Brain microvascular endothelial cell (primary cell): ENCODE data around the gene CGA.

ENCODE experiments used
- DNase-seq: peaks from one replicate; pipeline ENCODE4 v3.0.0-alpha.2; 2020
- H3K27ac ChIP-seq: fragments of 250-450 bp; sonication (Bioruptor Pico); 2 replicates; pipeline ENCODE4 v1.5.1; 2020; ENCODE audit warnings: mild to moderate bottlenecking, moderate library complexity
- H3K27me3 ChIP-seq: fragments of 250-450 bp; sonication (Bioruptor Pico); replicated peaks from 2 replicates; pipeline ENCODE4 v1.5.1; 2020; ENCODE audit warnings: mild to moderate bottlenecking
- H3K36me3 ChIP-seq: fragments of 250-450 bp; sonication (Bioruptor Pico); replicated peaks from 2 replicates; pipeline ENCODE4 v1.5.1; 2020; ENCODE audit warnings: mild to moderate bottlenecking
- H3K4me3 ChIP-seq: 2 replicates; pipeline ENCODE4 v1.5.1; 2011; ENCODE audit warnings: low read depth, mild to moderate bottlenecking, control low read depth, low read length, moderate library complexity
- in situ Hi-C: cut with HindIII; loops from 2 replicates; pipeline ENCODE4 v1.10.0; 2017; ENCODE audit warnings: low sequenced_read_pairs, low pct_ligation_motif_present
- TF ChIP-seq, protein P1 (sequence below): IDR thresholded peaks from 2 replicates; pipeline ENCODE4 v1.5.1; 2011; ENCODE audit warnings: low read depth, mild to moderate bottlenecking, moderate library complexity, low read length, control low read depth, inconsistent platforms; ENCODE audit errors: missing control alignments

CGA gene

DNA sequence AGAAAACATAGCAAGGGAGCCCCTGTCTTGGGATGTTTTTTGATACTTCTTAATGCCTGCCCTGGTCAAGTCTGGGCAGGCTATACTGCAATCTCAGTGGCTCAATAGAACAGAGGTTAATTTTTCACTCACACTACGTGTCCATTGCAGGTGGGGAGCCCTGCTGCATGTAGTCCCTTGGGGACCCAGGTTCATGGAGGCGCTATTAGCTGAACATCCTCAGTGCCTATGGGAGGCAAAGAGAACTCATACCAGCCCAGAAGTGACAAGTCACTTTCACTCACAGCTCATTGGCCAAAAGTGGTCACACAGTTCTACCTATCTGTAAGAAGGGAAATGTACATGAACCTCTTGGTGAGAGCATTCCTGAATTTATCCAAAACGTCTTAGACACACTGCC lies 23.2 kb downstream of the CGA start:
- in situ Hi-C loops, result no loop called here
- no peak for DNase-seq
- Histone ChIP-seq H3K4me3 (no peak overlapping the region), H3K36me3 (no peaks in the 10 kb centered on the region), H3K27me3 (peaks cover 2% of the 10 kb centered on the region), H3K27ac (no peak overlapping the region)
- TF ChIP-seq, protein P1, sequence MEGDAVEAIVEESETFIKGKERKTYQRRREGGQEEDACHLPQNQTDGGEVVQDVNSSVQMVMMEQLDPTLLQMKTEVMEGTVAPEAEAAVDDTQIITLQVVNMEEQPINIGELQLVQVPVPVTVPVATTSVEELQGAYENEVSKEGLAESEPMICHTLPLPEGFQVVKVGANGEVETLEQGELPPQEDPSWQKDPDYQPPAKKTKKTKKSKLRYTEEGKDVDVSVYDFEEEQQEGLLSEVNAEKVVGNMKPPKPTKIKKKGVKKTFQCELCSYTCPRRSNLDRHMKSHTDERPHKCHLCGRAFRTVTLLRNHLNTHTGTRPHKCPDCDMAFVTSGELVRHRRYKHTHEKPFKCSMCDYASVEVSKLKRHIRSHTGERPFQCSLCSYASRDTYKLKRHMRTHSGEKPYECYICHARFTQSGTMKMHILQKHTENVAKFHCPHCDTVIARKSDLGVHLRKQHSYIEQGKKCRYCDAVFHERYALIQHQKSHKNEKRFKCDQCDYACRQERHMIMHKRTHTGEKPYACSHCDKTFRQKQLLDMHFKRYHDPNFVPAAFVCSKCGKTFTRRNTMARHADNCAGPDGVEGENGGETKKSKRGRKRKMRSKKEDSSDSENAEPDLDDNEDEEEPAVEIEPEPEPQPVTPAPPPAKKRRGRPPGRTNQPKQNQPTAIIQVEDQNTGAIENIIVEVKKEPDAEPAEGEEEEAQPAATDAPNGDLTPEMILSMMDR, result no peak

DNA sequence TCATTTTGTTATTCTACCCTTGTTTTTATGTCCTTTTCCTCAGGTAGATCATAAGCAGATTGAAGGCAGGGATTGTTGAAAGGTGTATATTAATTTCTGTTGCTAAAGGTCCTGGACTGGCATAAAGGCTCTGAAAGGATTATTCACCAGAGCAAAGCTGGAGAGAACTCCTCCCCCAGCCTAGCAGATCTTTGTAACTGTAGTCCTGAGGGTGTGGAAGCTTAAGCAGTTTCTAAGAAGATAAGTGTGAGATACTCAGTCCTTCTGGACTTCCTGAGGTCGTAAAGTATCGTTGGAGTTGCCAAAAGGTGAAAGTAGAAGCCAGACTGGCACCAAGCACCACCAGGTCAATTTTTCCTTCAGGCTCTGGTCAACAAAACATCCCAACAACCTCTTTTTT lies 24.2 kb downstream of the CGA start:
- in situ Hi-C loops, result no loop called here
- no peak for DNase-seq
- Histone ChIP-seq H3K27me3 (peaks cover 2% of the 10 kb centered on the region), H3K36me3 (no peaks in the 10 kb centered on the region), H3K27ac (no peak overlapping the region), H3K4me3 (no peak overlapping the region)
- TF ChIP-seq, protein P1, result no peak

DNA sequence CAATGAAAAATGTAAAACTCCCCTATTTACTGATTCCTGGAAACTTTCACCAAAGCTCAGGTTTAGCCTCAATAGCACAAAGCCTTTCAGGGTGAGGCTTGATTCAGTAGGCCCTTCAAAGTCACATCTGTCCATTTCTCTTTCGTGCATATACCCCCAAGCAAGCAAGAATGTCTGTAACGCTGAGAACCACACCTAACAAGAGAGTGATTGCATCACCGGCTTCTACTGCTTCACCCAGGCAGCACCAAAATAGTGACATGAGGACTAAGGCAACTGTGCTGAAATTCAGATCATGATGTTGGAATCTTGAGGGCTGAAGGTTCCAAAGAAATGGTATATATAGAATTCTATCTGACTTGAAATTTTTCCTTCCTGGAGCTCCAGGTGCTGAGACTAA lies 26.1 kb downstream of the CGA start:
- Histone ChIP-seq H3K36me3 (no peaks in the 10 kb centered on the region), H3K4me3 (no peak overlapping the region), H3K27ac (no peak overlapping the region), H3K27me3 (peaks cover 2% of the 10 kb centered on the region)
- in situ Hi-C loops, result no loop called here
- no peak for DNase-seq
- TF ChIP-seq, protein P1, result no peak

DNA sequence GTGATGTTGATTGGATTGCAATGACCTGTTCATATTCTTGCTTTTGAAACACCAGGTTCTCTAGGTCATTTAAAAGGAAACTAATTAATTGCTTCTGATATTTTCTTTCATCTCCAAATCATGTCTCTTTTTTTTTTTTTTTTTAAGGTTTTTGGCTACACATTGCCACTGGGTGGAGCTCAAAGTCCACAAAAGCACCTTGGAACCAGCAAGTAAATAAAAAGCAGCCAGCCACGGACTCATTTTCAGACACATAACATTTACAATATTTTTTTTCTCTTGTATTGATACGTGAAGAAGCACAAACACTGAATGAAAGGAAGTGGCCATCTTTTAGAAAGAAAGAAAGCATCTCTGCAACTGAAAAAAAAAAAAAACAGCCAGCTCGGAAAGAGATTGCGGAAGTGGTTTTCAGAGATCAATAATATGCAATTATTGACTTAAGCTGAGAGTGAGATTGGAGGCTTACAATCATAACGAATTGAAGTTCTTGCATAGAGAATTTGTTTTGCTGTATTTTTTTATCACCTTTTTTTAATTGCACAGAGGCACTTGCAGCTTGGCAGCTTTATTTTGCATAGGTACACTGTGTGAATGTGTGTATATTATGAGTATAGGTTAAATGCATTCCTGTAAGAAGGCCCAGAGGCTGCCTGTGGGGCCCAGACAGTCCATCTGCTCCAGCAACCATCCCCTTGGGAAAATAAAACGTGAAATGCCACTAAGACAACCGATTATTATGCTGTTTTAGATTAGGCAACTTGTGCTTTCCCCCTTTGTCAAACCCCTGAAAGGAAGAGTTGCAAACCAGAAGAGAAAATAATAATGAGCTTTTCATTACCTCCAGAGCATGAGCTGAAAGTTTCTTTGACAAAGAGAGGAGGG lies 28.2 kb downstream of the CGA start:
- Histone ChIP-seq H3K4me3 (peak overlapping the region; percentile 15), H3K27ac (no peak overlapping the region), H3K36me3 (no peaks in the 10 kb centered on the region), H3K27me3 (peaks cover under 1% of the 10 kb centered on the region)
- in situ Hi-C loops, result no loop called here
- TF ChIP-seq, protein P1, result peak; percentile 67
- DNase-seq, result peak; percentile 49

DNA sequence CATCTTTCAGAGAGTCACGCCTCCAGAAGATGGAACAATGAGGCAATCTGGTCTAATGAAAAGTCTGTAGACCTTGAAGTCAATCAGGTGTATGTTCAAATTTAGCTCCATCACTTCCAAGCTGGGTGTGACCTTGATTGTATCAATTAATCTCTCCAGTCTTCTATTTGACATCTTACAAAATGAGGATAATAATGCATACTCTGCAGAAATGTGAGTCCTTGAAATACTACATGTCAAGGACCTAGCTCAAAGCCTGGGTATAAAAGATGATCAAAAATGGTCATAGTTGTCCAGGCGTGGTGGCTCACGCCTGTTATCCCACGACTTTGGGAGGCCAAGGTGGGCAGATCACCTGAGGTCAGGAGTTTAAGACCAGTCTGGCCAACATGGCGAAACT lies 29.8 kb downstream of the CGA start:
- TF ChIP-seq, protein P1, result no peak
- H3K27me3 ChIP-seq, result no peaks in the 10 kb centered on the region
- in situ Hi-C loops, result no loop called here
- no peak for DNase-seq
- no peak overlapping the region for H3K27ac ChIP-seq
- H3K4me3 ChIP-seq, result no peak overlapping the region
- H3K36me3 ChIP-seq, result no peaks in the 10 kb centered on the region
